H1 (cell line): ENCODE measurements around the gene TAS2R3. TPM values are rescaled to one million over a fixed set of nuclear protein-coding genes. Genes with fewer than 3 reads are reported as not detected.
A peak's percentile ranks its signal among the peaks of the same experiment; 100 is the strongest.

ENCODE experiments used
- CHD7 ChIP-seq: fragments of 300-600 bp; sonication (generic); IDR thresholded peaks from 2 replicates; pipeline ENCODE4 v1.7.1; 2012; ENCODE audit warnings: low read length, moderate library complexity, mild to moderate bottlenecking, inconsistent platforms; ENCODE audit not compliant: insufficient replicate concordance
- CTBP2 ChIP-seq: IDR thresholded peaks from 2 replicates; pipeline ENCODE4 v1.7.0; 2011; ENCODE audit warnings: borderline replicate concordance, mild to moderate bottlenecking, moderate library complexity, mixed read lengths, low read length; ENCODE audit not compliant: insufficient read depth, insufficient read length
- EGR1 ChIP-seq: IDR thresholded peaks from 2 replicates; pipeline ENCODE4 v1.6.1; 2011; ENCODE audit warnings: low read depth, low read length, borderline replicate concordance
- GTF2F1 ChIP-seq: IDR thresholded peaks from 2 replicates; pipeline ENCODE4 v1.6.1; 2012; ENCODE audit warnings: low read depth, low read length, improper control_type of control experiment, borderline replicate concordance
- HDAC2 ChIP-seq, 2 experiments: fragments of 300-600 bp in 1 of 2; sonication (generic) in 1 of 2; IDR thresholded peaks; 2 replicates each; pipeline ENCODE4 v1.6.1; 2011 to 2012; ENCODE audit warnings: low read depth in 2 of 2, low read length in 2 of 2, mild to moderate bottlenecking in 2 of 2, moderate library complexity in 2 of 2, borderline replicate concordance in 1 of 2, inconsistent platforms in 1 of 2
- POLR2A ChIP-seq, 2 experiments: IDR thresholded peaks; 1 replicate in 1 of 2; 2 replicates in 1 of 2; pipeline ENCODE4 v1.6.1; 2011; ENCODE audit warnings: low read depth in 2 of 2, low read length in 2 of 2, mild to moderate bottlenecking in 2 of 2; ENCODE audit errors: control extremely low read depth in 1 of 2
- TAF7 ChIP-seq: optimal IDR thresholded peaks from 2 replicates; pipeline ENCODE3; 2011; ENCODE audit warnings: low read depth, mild to moderate bottlenecking, inconsistent platforms, low read length, moderate library complexity, borderline replicate concordance
- polyA plus RNA-seq, 7 experiments: library from polyadenylated mRNA; depleted of rRNA in 3 of 7; stranded (reverse) in 5 of 7; unstranded in 2 of 7; fragments of >200 nt in 5 of 7; fragments of 200-250 nt in 2 of 7; gene quantifications; 1 replicate in 5 of 7; 2 replicates in 1 of 7; 4 replicates in 1 of 7; pipeline versions ENCODE4 v1.2.1 to v1.2.3, GENCODE V29; 2011 to 2013; ENCODE audit warnings: missing spikeins in 2 of 7, mixed read lengths in 2 of 7
- total RNA-seq: library from RNA; stranded (reverse); fragmentation: NEBNext Ultra II Directional; extraction: Animal tissue kit (Norgen Biotek cat#: 25700); gene quantifications from 2 replicates; pipeline ENCODE4 v1.2.1, GENCODE V29; 2021

Gene TAS2R3
- total and polyA plus RNA-seq, 2 of the 8 experiments (the other 6 are each of a cell fraction or from before 2014, with no cell fraction given) = 0.48 to 0.99 TPM

DNA sequence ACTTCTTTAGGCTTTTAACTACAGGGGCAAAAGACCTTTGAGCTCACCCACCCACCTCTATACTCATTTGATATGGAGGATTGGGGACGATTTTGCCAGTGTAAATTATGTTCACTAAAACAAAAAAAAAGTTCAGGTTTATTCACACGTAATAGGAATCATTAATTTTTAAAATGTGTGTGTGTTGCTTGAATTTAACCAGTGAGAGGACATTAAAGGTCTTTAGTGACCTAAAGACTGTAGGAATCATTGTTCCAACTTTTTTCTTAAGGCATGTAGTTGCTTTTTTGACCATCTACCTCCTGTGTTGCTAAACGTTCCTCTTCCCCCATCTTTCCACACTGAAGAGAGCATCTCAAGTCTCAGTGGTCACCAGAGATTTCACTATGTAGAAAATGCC is 24.6 kb upstream of the TAS2R3 start (continued):
- TF ChIP-seq CHD7 (no peak), HDAC2 (IDR thresholded peaks at IDR 0.05; ENCODE audit: borderline replicate concordance in 1 of 2, low read depth in 2 of 2, low read length in 2 of 2) (no peak), EGR1 (no peak), GTF2F1 (no peak), CTBP2 (no peak), TAF7 (no peak), POLR2A (IDR thresholded peaks at IDR 0.05; ENCODE audit: control extremely low read depth in 1 of 2, low read depth in 2 of 2, low read length in 2 of 2) (peak in 1 of 2 experiments; percentile 33; a peak in 1 of 3 replicates)
